Measurements from ENCODE around the gene ROBO4.

GRCh38 chr11:124878759-124879492, 18.7 kb downstream of the ROBO4 start:
- TF ChIP-seq EZH2 (optimal IDR thresholded peaks at IDR 0.05; ENCODE audit: low read depth, low read length) (no peak), CTCF (IDR thresholded peaks at IDR 0.05; ENCODE audit: low read length) (no peak)
